ENCODE results near the gene KPNA6. TPM values are rescaled to one million over a fixed set of nuclear protein-coding genes. Genes with fewer than 3 reads are reported as not detected.
"Not testable (repeated sequence)": the region's sequence is repeated elsewhere in the genome, so short reads cannot be mapped to it uniquely, and the experiment has no call there.

The KPNA6 gene
- total RNA-seq, 1 experiment from 2014 or later = 104 TPM

DNA sequence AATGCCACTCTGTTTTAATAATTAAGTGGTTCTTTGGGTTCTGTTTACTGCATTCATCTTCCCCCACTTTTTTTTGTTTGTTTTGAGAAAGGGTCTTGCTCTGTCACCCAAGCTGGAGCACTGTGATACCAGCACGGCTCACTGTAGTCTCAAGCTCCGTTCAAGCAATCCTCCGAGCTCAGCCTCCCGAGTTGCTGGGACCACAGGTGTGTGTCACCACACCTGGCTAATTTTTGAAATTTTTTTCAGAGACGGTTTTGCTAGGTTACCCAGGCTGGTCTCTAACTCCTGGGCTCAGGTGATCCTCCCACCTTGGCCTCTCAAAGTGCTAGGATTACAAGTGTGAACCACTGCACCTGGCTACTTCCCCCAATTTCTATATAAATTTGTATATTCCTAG is 29.3 kb downstream of the KPNA6 start:
- no peak overlapping the region for H3K27ac Mint-ChIP-seq
- H3K27me3 Mint-ChIP-seq (ENCODE audit: low read depth) = no peaks in the 10 kb centered on the region
- H3K9me3 Mint-ChIP-seq = no peaks in the 10 kb centered on the region
- ChIA-PET POLR2A (no interaction called here), CTCF (no interaction called here)
- ATAC-seq (no peak), DNase-seq (ENCODE audit: low spot score) (no peak)
- H3K4me3 Mint-ChIP-seq = no peak overlapping the region
- no peaks in the 10 kb centered on the region for H3K36me3 Mint-ChIP-seq
- no peaks in the 10 kb centered on the region for H3K4me1 Mint-ChIP-seq
- TF ChIP-seq FOXK1 (CRISPR knock-in tag; IDR thresholded peaks at IDR 0.05) = no peak
- TF ChIP-seq ZNF416 (CRISPR knock-in tag; IDR thresholded peaks at IDR 0.05) = no peak

DNA sequence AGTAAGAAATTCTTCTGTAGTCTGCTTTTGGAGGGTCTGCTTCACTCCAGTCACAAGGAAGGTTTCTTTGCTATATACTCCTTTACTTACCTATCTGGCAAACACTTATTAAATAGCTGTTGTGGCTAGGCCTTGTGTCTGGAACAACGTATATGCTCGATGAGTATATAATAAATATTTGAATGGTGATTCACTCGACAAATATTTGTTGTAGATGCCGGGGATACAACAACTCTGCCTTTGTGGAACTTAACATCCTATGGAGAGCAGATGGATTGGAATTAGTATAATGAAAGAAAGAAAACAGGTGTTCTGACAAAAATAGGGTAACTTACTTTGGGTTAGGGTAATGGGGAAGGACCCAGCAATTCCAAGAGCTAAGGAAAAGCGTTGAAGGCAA is 31.1 kb downstream of the KPNA6 start:
- Mint-ChIP-seq H3K4me3 (no peak overlapping the region), H3K4me1 (no peaks in the 10 kb centered on the region), H3K36me3 (no peaks in the 10 kb centered on the region), H3K27me3 (ENCODE audit: low read depth) (no peaks in the 10 kb centered on the region), H3K9me3 (no peaks in the 10 kb centered on the region), H3K27ac (peak overlapping the region; percentile 52; the same call in 1 of the 2 replicates)
- CTCF ChIA-PET = interaction anchor here (0.6 to 1.9 kb wide), 2 partner anchors 99 to 135 kb away, joined by 3 read pairs; no protein-coding TSS in a partner anchor
- ATAC-seq (no peak), DNase-seq (ENCODE audit: low spot score) (no peak)
- POLR2A ChIA-PET = interaction anchor here (0.5 kb wide), 1 partner anchor 15 kb away, joined by 3 read pairs; no protein-coding TSS in a partner anchor
- TF ChIP-seq, protein P1, sequence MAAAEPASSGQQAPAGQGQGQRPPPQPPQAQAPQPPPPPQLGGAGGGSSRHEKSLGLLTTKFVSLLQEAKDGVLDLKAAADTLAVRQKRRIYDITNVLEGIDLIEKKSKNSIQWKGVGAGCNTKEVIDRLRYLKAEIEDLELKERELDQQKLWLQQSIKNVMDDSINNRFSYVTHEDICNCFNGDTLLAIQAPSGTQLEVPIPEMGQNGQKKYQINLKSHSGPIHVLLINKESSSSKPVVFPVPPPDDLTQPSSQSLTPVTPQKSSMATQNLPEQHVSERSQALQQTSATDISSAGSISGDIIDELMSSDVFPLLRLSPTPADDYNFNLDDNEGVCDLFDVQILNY (CRISPR knock-in tag; IDR thresholded peaks at IDR 0.05) = no peak
- TF ChIP-seq CBFB (CRISPR knock-in tag; IDR thresholded peaks at IDR 0.05; ENCODE audit: low read depth) (no peak), ZNF232 (CRISPR knock-in tag; IDR thresholded peaks at IDR 0.05) (no peak), NFYB (CRISPR knock-in tag; conservative IDR thresholded peaks at IDR 0.05; ENCODE audit: low read depth) (no peak), ZNF423 (CRISPR knock-in tag; IDR thresholded peaks at IDR 0.05) (no peak), ETV6 (CRISPR knock-in tag; IDR thresholded peaks at IDR 0.05) (no peak), CREB1 (CRISPR knock-in tag; IDR thresholded peaks at IDR 0.05) (no peak)
- TF ChIP-seq, protein P2, sequence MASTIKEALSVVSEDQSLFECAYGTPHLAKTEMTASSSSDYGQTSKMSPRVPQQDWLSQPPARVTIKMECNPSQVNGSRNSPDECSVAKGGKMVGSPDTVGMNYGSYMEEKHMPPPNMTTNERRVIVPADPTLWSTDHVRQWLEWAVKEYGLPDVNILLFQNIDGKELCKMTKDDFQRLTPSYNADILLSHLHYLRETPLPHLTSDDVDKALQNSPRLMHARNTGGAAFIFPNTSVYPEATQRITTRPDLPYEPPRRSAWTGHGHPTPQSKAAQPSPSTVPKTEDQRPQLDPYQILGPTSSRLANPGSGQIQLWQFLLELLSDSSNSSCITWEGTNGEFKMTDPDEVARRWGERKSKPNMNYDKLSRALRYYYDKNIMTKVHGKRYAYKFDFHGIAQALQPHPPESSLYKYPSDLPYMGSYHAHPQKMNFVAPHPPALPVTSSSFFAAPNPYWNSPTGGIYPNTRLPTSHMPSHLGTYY (CRISPR knock-in tag; IDR thresholded peaks at IDR 0.05) = no peak

DNA sequence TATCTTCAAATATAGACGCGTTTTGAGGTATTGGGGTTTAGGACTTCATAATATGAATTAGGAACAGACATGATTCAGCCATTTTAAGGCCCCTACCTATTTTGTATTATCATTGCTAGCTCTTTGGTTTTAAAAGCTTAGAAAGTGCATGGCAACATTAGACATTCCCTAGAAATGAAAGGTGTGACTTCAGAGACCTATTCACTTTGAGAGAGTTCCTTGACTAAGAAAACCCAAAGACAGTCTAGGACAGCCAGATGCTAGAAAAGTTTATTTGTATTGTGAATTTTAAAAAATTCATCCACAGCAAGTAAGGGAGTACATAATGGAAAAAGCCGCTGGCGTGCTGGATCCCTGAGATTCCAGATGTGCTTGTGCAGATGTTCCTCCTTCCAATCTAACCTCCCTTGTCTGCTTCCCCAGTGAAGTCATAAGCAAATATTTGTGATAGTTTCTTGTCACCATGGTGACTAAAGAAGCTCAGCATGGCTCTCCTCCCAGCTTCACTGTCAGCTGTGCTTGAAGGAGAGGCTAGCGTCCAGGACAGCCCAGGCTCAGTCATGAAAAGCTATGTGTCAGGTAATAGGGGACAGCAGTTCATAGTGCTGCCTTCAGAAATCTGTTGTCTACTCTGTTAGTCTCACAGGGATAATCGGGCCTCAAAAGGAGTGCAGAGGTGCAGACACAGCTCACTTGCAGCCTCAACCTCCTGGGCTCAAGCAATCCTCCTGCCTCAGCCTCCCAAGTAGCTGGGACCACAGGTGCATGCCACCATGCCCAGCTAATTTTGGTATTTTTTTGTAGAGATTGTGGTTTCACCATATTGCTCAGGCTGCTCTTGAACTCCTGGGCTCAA is 34.8 kb downstream of the KPNA6 start:
- no peak for TF ChIP-seq ZNF232 (CRISPR knock-in tag; IDR thresholded peaks at IDR 0.05)
- Mint-ChIP-seq H3K4me1 (no peaks in the 10 kb centered on the region), H3K36me3 (no peaks in the 10 kb centered on the region), H3K27ac (no peak overlapping the region), H3K9me3 (no peaks in the 10 kb centered on the region), H3K4me3 (no peak overlapping the region), H3K27me3 (ENCODE audit: low read depth) (no peaks in the 10 kb centered on the region)
- DNase-seq (ENCODE audit: low spot score) (no peak), ATAC-seq (peak; percentile 30; the same call in 1 of the 2 replicates)
- ChIA-PET CTCF (interaction anchor here (1.0 to 1.3 kb wide), 3 partner anchors 33 to 70 kb away, joined by 4 to 5 read pairs (median 4); partner anchors contain the start of gene TMEM39B), POLR2A (interaction anchor here (0.5 to 0.8 kb wide), 3 partner anchors 11 to 854 kb away, joined by 3 to 5 read pairs (median 4); no protein-coding TSS in a partner anchor)

DNA sequence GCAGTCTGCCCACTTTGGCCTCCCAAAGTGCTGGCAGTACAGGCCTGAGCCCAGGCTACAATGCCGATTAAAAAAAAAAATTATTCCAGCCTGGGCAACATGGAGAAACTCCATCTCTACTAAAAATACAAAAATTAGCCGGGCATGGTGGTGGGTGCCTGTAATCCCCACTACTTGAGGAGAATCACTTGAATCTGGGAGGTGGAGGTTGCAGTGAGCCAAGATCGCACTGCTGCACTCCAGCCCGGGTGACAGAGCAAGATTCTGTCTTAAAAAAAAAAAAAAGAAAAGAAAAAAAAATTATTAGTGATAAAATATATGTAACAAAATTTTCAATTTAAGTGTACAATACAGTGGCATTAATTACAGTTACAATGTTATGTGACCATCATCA is 35.4 kb downstream of the KPNA6 start:
- not testable (repeated sequence) for H3K27me3 Mint-ChIP-seq (ENCODE audit: low read depth); H3K36me3 Mint-ChIP-seq; H3K27ac Mint-ChIP-seq; H3K4me1 Mint-ChIP-seq; H3K9me3 Mint-ChIP-seq; DNase-seq (ENCODE audit: low spot score); H3K4me3 Mint-ChIP-seq; ATAC-seq
- ChIA-PET CTCF (interaction anchor here (1.0 to 1.2 kb wide), 2 partner anchors 55 to 70 kb away, joined by 4 to 5 read pairs; partner anchors contain the start of gene TMEM39B), POLR2A (interaction anchor here (0.5 kb wide), 1 partner anchor 854 kb away, joined by 3 read pairs; no protein-coding TSS in a partner anchor)

DNA sequence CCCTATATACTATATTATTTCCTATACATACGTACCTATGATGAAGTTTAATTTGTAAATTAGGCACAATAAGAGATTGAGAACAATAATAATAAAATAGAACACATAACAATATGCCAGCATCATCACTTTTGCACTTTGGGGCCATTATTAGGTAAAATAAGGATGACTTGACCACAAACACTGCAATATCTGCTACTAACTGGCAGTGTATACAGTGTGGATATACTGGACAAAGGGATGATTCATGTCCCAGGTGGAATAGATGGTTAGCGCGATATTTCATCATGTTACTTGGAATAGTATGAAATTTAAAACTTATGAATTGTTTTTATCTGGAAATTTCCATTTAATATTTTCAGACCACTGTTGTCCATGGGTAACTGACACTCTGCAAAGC is 36.2 kb downstream of the KPNA6 start:
- ChIA-PET CTCF (no interaction called here), POLR2A (no interaction called here)
- Mint-ChIP-seq H3K36me3 (peaks cover 3% of the 10 kb centered on the region; the same call in 1 of the 2 replicates), H3K4me3 (no peak overlapping the region), H3K27ac (no peak overlapping the region), H3K27me3 (ENCODE audit: low read depth) (no peaks in the 10 kb centered on the region), H3K4me1 (no peaks in the 10 kb centered on the region), H3K9me3 (no peaks in the 10 kb centered on the region)
- DNase-seq (ENCODE audit: low spot score) = no peak
- no peak for ATAC-seq
- no peak for TF ChIP-seq ZBTB21 (CRISPR knock-in tag; IDR thresholded peaks at IDR 0.05; ENCODE audit: borderline replicate concordance)
- TF ChIP-seq FOXP1 (CRISPR knock-in tag; IDR thresholded peaks at IDR 0.05; ENCODE audit: borderline replicate concordance) = no peak
- TF ChIP-seq, protein P3, sequence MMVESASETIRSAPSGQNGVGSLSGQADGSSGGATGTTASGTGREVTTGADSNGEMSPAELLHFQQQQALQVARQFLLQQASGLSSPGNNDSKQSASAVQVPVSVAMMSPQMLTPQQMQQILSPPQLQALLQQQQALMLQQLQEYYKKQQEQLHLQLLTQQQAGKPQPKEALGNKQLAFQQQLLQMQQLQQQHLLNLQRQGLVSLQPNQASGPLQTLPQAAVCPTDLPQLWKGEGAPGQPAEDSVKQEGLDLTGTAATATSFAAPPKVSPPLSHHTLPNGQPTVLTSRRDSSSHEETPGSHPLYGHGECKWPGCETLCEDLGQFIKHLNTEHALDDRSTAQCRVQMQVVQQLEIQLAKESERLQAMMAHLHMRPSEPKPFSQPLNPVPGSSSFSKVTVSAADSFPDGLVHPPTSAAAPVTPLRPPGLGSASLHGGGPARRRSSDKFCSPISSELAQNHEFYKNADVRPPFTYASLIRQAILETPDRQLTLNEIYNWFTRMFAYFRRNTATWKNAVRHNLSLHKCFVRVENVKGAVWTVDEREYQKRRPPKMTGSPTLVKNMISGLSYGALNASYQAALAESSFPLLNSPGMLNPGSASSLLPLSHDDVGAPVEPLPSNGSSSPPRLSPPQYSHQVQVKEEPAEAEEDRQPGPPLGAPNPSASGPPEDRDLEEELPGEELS (CRISPR knock-in tag; IDR thresholded peaks at IDR 0.05) = no peak
- no peak for TF ChIP-seq JAZF1 (CRISPR knock-in tag; IDR thresholded peaks at IDR 0.05)
- TF ChIP-seq, protein P4, sequence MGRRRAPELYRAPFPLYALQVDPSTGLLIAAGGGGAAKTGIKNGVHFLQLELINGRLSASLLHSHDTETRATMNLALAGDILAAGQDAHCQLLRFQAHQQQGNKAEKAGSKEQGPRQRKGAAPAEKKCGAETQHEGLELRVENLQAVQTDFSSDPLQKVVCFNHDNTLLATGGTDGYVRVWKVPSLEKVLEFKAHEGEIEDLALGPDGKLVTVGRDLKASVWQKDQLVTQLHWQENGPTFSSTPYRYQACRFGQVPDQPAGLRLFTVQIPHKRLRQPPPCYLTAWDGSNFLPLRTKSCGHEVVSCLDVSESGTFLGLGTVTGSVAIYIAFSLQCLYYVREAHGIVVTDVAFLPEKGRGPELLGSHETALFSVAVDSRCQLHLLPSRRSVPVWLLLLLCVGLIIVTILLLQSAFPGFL (CRISPR knock-in tag; IDR thresholded peaks at IDR 0.05; ENCODE audit: borderline replicate concordance) = no peak
- TF ChIP-seq MXD4 (CRISPR knock-in tag; IDR thresholded peaks at IDR 0.05; ENCODE audit: borderline replicate concordance) = no peak

All from WTC11 (cell line).